Measurements from ENCODE around the gene CALML3. TPM values are rescaled to one million over a fixed set of nuclear protein-coding genes. Genes with fewer than 3 reads are reported as not detected.
"Not testable (repeated sequence)": the region's sequence is repeated elsewhere in the genome, so short reads cannot be mapped to it uniquely, and the experiment has no call there.

Gene CALML3
- not detected for total RNA-seq

DNA sequence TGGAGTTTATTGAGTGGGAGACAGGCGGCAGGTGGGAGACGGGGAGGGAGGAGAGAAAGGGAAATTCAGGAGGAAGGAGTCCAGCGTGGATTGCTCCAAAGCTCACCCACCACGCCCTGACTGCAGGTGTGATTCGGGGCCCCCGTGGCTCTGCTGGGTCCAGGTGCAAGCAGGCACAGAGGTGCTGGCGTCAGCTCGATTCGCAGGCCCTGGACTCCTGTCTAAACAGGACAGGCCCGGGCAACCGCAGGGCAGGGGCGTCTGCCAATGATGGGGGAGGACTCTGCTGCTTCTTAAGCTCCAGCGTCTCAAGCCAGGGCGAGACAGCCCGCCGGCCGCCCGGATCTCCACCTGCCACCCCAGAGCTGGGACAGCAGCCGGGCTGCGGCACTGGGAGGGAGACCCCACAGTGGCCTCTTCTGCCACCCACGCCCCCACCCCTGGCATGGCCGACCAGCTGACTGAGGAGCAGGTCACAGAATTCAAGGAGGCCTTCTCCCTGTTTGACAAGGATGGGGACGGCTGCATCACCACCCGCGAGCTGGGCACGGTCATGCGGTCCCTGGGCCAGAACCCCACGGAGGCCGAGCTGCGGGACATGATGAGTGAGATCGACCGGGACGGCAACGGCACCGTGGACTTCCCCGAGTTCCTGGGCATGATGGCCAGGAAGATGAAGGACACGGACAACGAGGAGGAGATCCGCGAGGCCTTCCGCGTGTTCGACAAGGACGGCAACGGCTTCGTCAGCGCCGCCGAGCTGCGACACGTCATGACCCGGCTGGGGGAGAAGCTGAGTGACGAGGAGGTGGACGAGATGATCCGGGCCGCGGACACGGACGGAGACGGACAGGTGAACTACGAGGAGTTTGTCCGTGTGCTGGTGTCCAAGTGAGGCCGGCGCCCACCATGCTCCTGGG is at the start of gene CALML3:
Gene CALML3 (plus strand): TSS at position 321 of the 920 bp plus-strand sequence. CDS start 125 bp downstream, at position 446.
- Histone ChIP-seq H3K27ac (no peak within 1 kb of the TSS), H3K4me3 (no peak within 1 kb of the TSS), H3K9me3 (no peaks in the 10 kb centered on the region), H3K4me1 (no peaks in the 10 kb centered on the region), H3K36me3 (no peaks in the 10 kb centered on the region), H3K27me3 (no peaks in the 10 kb centered on the region)
- TF ChIP-seq, protein P1, sequence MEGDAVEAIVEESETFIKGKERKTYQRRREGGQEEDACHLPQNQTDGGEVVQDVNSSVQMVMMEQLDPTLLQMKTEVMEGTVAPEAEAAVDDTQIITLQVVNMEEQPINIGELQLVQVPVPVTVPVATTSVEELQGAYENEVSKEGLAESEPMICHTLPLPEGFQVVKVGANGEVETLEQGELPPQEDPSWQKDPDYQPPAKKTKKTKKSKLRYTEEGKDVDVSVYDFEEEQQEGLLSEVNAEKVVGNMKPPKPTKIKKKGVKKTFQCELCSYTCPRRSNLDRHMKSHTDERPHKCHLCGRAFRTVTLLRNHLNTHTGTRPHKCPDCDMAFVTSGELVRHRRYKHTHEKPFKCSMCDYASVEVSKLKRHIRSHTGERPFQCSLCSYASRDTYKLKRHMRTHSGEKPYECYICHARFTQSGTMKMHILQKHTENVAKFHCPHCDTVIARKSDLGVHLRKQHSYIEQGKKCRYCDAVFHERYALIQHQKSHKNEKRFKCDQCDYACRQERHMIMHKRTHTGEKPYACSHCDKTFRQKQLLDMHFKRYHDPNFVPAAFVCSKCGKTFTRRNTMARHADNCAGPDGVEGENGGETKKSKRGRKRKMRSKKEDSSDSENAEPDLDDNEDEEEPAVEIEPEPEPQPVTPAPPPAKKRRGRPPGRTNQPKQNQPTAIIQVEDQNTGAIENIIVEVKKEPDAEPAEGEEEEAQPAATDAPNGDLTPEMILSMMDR (IDR thresholded peaks at IDR 0.05): no peak
- TF ChIP-seq POLR2A (IDR thresholded peaks at IDR 0.05): no peak
- intact Hi-C loops (cut with DNase I; ENCODE audit: low total_unique reads): no loop called here
- no peak for DNase-seq

GRCh38 chr10:5475088-5475487 is 49.7 kb upstream of the CALML3 start:
- intact Hi-C loops (cut with DNase I; ENCODE audit: low total_unique reads); DNase-seq; H3K4me1 ChIP-seq; H3K27ac ChIP-seq; H3K27me3 ChIP-seq; H3K36me3 ChIP-seq; H3K9me3 ChIP-seq; H3K4me3 ChIP-seq: not testable (repeated sequence)

DNA sequence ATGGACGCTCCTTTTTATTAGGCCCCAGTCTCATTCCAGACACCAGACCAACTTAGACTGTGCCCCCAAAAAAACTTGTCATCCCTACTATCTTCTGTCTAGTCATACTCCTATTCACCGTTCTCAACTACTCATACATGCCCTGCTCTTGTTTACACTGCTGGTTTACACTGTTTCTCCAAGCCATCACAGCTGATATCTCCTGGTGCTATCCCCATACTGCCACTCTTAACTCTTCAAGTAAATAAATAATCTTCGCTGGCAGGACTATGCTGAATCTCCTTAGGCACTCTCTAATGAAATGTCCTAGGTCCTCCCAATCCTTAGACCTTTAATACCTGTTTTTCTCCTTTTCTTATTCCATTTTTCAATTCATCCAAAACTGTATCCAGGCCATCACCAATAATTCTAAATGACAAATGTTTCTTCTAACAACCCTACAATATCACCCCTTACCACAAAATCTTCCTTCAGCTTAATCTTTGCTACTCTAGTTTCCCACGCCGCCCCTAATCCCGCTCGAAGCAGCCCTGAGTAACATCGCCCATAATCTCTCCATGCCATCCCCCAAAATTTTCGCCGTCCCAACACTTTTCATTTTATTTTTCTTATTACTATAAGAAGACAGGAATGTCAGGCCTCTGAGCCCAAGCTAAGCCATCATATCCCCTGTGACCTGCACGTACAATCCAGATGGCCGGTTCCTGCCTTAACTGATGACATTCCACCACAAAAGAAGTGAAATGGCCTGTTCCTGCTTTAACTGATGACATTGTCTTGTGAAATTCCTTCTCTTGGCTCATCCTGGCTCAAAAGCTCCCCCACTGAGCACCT is 48.6 kb upstream of the CALML3 start:
- DNase-seq; H3K27me3 ChIP-seq; H3K4me3 ChIP-seq; H3K27ac ChIP-seq; H3K36me3 ChIP-seq; intact Hi-C loops (cut with DNase I; ENCODE audit: low total_unique reads); H3K4me1 ChIP-seq; H3K9me3 ChIP-seq: not testable (repeated sequence)

DNA sequence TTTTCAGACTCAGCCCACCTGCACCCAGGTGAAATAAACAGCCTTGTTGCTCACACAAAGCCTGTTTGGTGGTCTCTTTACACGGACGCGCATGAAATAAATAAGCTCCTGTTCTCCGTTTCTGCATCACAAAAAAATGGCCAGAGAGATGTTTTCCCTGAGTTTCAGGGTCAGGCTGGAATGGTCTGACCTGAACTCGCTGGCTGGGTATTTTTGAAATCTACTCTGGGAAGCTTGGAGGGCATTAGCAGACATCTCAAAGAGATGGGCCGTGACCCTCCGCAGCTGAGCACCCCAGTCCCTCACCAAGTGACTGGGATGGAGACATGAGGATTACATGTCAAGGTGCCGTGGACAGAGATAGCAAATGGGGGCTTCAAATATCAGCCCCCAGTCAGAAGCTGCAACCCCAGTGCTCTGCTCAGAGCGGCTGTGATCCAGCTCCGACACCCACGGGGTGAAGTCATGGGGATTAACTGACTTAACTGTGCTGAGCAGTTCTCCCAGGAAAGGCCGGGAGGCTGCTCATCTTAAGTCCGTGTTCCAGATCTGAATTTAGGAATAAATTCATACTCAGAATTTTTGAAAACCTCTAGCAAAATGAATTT is 47.7 kb upstream of the CALML3 start:
- Histone ChIP-seq H3K27me3 (no peaks in the 10 kb centered on the region), H3K4me1 (no peaks in the 10 kb centered on the region), H3K9me3 (no peaks in the 10 kb centered on the region), H3K27ac (no peak overlapping the region), H3K4me3 (no peak overlapping the region), H3K36me3 (no peaks in the 10 kb centered on the region)
- intact Hi-C loops (cut with DNase I; ENCODE audit: low total_unique reads): no loop called here
- no peak for TF ChIP-seq POLR2A (IDR thresholded peaks at IDR 0.05)
- DNase-seq: no peak

DNA sequence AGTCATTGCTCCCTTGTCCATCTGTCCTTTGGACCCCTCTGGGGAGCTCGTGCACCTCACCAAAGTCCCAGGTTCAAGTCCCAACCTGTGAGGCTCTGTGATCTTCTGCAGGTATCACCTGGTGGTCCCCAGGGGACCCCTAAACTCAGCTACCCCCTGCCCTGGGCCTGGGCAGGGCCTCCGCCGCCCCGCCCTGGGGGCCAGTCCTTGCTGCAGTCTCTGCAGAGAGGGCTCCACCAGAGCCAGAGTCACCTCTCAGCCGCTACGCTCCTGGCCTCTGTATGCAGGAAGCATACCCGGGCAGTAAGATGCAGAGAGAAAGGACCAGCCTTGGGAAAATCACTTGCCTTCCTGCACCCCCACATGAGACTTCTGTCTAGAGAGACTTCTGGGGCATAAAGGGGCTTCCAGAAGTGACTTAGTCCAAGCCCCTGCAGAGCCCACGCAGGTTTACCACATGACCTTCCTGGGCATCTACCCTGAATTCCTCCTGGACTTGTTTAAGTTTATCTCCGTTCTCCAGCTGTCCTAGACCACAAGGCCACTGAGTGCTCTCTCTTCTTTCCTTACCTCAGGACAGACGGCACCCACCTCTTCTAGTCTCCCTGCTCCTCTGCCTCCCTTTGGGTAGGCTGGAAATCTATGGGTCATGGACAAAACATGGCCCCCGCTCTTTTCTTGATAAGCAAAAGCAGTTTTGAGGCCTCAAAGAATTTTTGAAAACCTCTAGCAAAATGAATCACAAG is 46.6 kb upstream of the CALML3 start:
- TF ChIP-seq, protein P1 (IDR thresholded peaks at IDR 0.05): no peak
- no peaks in the 10 kb centered on the region for H3K36me3 ChIP-seq

GRCh38 chr10:5478694-5479305 is 46.0 kb upstream of the CALML3 start:
- TF ChIP-seq, protein P1 (IDR thresholded peaks at IDR 0.05): no peak
- no peak for TF ChIP-seq POLR2A (IDR thresholded peaks at IDR 0.05)
- Histone ChIP-seq H3K4me3 (no peak overlapping the region), H3K27ac (no peak overlapping the region), H3K36me3 (no peaks in the 10 kb centered on the region), H3K4me1 (no peaks in the 10 kb centered on the region), H3K9me3 (no peaks in the 10 kb centered on the region), H3K27me3 (no peaks in the 10 kb centered on the region)
- intact Hi-C loops (cut with DNase I; ENCODE audit: low total_unique reads): no loop called here
- no peak for DNase-seq

More for the DNA sequence above, 46.6 kb upstream of the CALML3 start:
- no peaks in the 10 kb centered on the region for H3K4me1 ChIP-seq
- no peaks in the 10 kb centered on the region for H3K9me3 ChIP-seq
- no peaks in the 10 kb centered on the region for H3K27me3 ChIP-seq
- DNase-seq: no peak
- H3K27ac ChIP-seq: no peak overlapping the region
- H3K4me3 ChIP-seq: no peak overlapping the region
- intact Hi-C loops (cut with DNase I; ENCODE audit: low total_unique reads): no loop called here

All from uterus (tissue), 4 donors.